EL (cell line): ENCODE measurements around the gene RNFT2.

ENCODE experiments used
- DNase-seq: peaks from one replicate; pipeline ENCODE4 v3.0.0-alpha.2; 2016

Gene RNFT2, protein sequence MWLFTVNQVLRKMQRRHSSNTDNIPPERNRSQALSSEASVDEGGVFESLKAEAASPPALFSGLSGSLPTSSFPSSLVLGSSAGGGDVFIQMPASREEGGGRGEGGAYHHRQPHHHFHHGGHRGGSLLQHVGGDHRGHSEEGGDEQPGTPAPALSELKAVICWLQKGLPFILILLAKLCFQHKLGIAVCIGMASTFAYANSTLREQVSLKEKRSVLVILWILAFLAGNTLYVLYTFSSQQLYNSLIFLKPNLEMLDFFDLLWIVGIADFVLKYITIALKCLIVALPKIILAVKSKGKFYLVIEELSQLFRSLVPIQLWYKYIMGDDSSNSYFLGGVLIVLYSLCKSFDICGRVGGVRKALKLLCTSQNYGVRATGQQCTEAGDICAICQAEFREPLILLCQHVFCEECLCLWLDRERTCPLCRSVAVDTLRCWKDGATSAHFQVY

DNA sequence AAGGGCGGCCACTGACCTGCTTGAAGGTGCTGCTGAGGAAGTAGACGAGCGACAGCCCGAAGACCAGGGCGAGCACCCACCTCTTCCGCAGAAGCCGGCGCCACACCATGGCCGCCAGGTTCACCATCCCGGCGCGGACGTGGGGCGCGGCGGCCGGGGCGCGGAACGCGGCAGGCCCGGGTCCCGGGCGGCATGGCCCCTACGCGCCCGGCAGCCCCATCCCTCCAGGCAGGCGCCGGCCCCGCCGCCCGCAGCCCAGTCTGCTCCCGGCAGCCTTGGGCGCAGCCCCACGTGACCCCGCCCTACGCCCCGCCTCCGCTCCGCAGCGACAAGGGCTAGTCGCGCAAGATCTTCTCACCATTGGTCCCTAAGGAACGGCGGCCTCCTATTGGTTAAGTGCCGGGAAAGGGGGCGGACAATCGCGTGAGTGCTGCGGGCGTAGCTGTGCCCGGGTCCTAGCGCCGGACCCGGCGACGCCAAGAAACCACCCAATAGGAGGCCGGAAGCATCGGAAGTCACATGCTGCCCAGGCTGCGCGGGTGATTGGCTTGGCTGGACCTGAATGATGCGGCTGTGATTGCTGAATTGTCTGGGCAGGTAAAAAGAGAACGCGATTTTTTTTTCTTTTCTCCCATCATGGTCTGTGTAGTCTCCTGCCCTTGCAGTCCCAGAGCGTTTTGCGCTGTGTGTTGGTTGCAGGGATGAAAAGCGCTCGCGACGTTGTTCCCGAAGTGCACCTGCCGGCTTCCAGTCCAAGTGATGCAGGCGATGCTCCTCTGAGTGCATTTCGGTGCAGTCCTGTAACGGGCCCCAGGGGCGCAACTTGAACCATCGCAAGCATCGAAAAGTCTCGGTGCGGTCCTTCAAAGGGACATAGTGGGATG is at the start of gene RNFT2, which contains the start of gene SPRING1:
RNFT2 (plus strand) TSS at position 542 of the 884 bp plus-strand sequence. CDS start 2,183 bp downstream, outside the sequence.
SPRING1 (minus strand) TSS at position 296 of the 884 bp plus-strand sequence; CDS start at position 127, 169 bp downstream.
- peak; percentile 99 for DNase-seq

DNA sequence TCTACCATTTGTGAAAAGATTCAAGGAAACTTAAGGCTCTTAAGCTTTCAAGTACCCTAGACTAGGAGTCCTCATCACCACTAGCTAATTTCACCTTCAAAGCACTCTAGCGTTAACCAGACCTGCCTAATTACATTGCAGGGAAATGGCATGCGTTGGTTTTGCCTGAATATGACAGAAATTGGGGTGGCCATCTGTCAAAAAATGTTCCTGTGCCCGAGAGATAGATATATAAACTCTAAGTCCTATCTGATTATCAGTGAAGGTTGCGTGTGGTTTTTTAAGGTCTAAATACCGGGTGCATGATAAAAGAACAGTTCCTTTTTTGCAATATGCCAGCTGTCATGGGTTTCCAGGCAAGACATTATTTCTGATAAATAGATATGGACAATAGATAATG is 48.6 kb upstream of the RNFT2 start:
- no peak for DNase-seq

- DNase-seq: no peak
Measured at GRCh38 chr12:116689979-116690744, 48.0 kb upstream of the RNFT2 start.

DNA sequence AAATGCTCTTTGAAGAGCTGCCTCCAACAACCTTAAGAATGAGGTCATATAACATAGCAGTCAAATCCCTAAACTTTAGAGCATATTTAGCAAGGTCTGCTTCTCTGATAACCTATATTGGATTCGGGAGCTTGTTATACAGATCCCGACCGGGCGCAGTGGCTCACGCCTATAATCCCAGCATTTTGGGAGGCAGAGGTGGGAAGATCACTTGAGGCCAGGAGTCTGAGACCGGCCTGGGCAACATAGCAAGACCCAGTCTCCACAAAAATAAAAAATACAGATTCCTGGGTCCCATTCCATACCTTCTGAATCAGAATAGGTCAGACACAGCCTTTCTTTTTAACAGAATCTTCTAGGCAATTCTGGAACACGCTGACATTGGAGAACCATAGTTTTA is 46.9 kb upstream of the RNFT2 start:
- DNase-seq: no peak

GRCh38 chr12:116691636-116692035 is 46.5 kb upstream of the RNFT2 start:
- no peak for DNase-seq

- DNase-seq: no peak
Measured at GRCh38 chr12:116692605-116693004, 45.5 kb upstream of the RNFT2 start.

GRCh38 chr12:116693286-116694227 is 44.6 kb upstream of the RNFT2 start:
- DNase-seq: no peak

- no peak for DNase-seq
Measured at GRCh38 chr12:116694653-116695463, 43.3 kb upstream of the RNFT2 start.

DNA sequence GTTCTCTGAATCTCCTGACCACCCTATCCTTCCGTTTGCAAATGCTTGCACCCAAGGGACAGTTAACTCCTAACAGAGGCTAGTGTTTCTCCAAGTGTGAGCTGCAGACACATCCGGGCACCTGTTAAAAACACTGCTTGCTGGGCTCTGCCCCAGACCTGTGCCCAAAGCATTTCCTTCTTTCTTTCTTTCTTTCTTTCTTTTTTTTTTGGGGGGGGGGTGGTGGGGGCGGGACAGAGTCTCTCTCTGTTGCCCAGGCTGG is 42.7 kb upstream of the RNFT2 start:
- DNase-seq: no peak

DNA sequence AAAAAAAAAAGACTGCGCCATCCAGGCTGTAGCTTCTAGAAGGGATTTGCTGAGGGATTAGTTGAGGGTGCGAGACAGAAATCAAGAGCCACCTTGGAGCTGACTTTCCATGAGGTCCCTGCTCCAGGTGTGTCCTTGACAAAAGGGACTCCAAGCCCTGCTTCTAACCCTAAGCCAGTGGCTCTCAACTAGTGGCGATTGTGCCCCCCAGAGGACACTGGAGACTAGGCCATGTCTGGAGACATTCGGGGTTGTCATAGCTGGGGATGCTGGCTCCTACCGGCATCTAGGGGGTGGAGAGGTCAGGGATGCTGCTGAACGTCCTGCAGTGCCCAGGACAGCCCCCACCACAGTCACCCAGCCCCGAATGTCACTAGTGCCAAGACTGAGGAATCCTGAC is 40.8 kb upstream of the RNFT2 start:
- DNase-seq: peak; percentile 21

- no peak for DNase-seq
Measured at GRCh38 chr12:116697716-116698115, 40.4 kb upstream of the RNFT2 start.

GRCh38 chr12:116698116-116698515 is 40.0 kb upstream of the RNFT2 start:
- DNase-seq: no peak

- no peak for DNase-seq
Measured at GRCh38 chr12:116698554-116699075, 39.5 kb upstream of the RNFT2 start.

DNA sequence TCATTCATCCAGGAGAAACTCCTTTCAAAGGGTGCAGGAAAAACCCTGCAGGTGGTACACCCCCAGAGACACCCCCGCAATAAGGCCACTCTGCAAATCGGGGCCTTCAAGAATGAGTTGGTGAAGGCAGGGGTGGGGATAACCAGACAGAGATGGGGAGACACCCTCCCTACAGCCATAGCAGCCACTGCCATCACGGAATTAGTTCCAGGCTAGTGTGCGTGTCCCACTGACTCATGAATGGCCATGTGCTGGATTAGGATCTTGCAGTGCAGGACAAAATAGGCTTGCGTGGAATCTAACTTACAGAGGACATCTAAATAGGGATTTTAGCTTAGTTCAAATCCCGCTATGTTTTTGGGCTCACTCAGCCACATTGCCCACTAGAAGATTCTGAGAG is 38.0 kb upstream of the RNFT2 start:
- DNase-seq: no peak

DNA sequence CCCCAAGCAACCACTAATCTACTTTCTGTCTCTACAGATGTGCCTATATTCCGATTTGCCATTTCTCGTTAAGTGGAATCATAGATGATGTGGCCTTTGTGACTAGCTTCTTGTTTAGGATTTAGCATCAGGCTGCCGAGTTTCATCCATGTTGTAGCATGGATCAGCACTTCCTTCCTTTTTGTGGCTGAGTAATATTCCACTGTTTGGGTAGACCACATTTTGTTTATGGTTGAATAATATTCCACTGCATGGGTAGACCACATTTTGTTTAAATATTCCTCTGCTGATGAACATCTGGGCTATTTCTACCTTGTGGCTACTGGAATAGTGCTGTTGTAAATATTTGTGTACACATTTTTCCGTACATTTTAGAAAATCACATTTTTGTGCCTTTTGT is 36.7 kb upstream of the RNFT2 start:
- no peak for DNase-seq

DNA sequence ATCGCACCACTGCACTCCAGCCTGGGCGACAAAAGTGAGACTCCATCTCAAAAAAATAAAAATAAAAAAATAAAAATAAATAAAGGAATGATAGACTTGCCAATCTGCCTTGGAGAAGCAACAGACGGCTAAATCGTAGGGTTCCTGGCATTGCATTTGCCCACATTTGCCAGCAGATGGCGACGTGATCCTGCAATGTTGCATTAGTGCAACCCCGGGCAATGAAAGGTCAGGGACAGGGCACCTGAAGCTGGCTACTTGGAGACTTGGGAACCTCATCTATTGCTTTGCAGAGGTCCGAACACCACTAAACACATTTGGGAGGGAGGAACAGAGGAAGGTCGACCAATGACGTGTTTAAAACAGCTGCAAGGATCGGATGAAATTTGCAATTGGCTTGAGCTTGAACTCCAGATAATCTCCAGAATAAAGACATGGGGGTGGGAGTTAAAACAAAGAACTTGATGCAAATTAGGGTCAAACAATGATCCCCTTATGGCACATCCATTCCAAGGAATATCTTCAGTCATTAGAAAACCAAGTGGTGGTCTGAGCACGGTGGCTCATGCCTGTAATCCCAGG is 34.8 kb upstream of the RNFT2 start:
- DNase-seq: peak; percentile 48

- DNase-seq: no peak
Measured at GRCh38 chr12:116707751-116708150, 30.4 kb upstream of the RNFT2 start.

DNA sequence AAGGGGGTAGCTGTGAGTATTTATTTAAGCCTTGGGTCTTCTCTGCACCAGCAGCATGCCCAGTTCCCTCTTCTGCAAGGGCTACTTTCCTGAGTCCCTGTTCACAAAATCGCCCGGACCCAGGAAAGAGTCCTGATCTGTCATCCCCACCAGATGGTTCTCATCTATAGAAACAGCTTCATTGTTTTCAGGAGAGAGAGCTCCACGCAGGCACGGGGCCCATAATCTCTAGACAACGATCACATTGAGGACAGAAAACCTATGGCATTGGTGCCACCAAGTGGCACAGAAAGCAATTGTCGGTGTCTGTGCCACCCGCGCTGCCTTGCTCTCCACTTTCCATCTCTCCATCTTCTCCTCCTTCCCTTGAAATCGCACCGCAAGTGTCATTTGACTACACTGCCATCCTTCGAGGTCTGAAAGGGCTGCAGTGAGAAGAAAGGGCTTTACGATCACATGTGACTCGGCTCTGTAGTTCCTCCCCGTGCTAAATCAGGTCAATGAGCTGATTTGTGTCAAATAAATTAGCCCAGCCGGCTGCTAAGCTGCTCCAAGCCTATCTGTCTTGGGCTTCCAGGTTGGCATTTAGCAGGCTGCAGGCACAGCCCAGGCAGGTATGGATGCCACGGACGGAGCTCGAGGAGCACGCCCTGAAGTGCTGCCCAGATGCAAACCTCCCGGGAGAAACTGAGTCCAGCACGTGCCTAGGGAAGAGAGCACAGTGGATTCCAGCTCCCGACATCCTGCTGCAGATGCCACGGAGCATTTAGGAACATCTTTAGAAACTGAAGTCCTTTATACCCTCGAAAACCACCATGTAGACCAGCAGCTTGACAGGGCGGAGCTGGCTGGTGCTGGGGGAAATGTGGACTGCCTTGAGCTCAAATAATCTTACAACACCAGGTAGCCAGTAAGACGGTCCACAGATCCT is 29.0 kb upstream of the RNFT2 start:
- peak; percentile 65 for DNase-seq

DNA sequence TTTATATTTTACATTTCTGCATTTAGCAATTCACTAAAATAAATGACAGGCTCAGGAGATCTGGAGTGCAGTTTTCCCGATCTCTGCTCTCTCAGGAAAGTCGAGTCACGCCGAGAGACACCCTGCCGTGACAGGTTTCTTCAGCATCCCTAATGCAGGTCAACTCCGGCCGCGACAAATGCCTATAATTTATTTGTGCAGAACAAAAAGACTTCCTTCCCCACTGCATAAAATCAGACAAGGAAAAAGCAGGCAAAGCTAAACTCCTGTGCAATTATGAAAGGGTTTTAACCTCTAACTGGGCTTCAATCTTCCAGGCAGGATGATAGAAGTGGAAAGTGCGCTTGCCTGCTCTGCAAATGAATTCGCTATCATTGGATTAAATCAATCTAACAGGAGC is 28.3 kb upstream of the RNFT2 start:
- DNase-seq: no peak
